KOPT-K1 (cell line): ENCODE data around the gene FOXD4.
"Not testable (repeated sequence)": the region's sequence is repeated elsewhere in the genome, so short reads cannot be mapped to it uniquely, and the experiment has no call there.

ENCODE experiments used
- H3K27ac ChIP-seq: fragments of 200-600 bp; sonication (generic); 2 replicates; pipeline ENCODE4 v1.5.1; 2016; ENCODE audit warnings: antibody characterized with exemption, mild to moderate bottlenecking, low read depth, low read length; ENCODE audit not compliant: poor library complexity, severe bottlenecking
- H3K36me3 ChIP-seq: fragments of 200-600 bp; sonication (generic); 2 replicates; pipeline ENCODE4 v1.5.1; 2017; ENCODE audit warnings: antibody characterized with exemption, mild to moderate bottlenecking, low read length, moderate library complexity; ENCODE audit not compliant: insufficient read depth
- H3K9me3 ChIP-seq: fragments of 200-600 bp; sonication (generic); 2 replicates; pipeline ENCODE4 v1.5.1; 2017; ENCODE audit warnings: antibody characterized with exemption, low read length, mild to moderate bottlenecking; ENCODE audit not compliant: insufficient read depth, poor library complexity, severe bottlenecking

The FOXD4 gene

DNA sequence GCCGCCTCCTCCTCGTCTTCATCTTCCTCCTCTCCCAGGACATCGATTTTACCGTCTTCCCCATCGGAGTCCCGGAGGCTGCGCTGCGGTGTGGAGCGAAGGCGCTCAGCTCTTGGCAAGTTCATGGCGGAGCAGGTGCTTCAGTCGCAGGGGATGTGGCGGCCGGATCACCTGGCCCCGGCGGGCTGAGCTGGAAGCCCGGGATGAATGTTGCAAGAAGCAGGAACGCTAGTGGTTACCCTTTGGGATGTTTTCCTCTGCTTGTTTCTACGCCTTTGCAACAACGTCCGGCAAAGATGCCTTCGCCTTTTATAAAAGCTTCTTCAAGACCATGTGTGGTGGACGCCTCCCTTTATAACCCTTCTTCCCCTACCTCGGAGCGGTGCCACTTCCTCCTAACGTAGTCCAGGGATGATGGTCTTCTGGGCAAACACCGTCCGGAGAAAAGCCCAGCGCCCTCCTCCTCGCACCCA, at the start of gene FOXD4:
Gene FOXD4, minus strand, starts transcription at position 423 of the 473 bp plus-strand sequence. Its CDS starts 298 bp downstream, at position 125.
- peaks cover 22% of the 10 kb centered on the region for H3K9me3 ChIP-seq
- H3K27ac ChIP-seq: not testable (repeated sequence)

GRCh38 chr9:159871-160270, 41.7 kb upstream of the FOXD4 start:
- not testable (repeated sequence) for H3K27ac ChIP-seq, H3K9me3 ChIP-seq, H3K36me3 ChIP-seq

More for the DNA sequence above, at the start of gene FOXD4:
- not testable (repeated sequence) for H3K36me3 ChIP-seq

DNA sequence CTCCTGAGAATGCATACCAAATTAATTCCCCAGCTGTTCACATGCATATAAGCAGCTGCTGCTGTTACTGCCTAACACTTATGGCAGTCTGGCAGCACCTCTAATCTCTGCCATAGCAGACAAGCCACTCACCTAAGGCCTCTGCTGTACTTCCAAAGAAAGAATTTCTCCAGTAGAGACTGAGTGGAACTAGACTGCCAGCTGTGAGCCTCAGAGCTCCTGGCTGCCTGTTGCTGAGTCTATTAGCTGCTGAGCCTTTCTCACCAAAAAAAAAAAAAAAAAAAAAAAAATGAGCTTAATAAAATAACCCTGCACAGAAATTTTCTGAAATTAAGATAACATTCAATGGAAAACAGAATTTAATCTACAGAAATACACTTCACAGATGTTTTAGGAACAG, 33.0 kb upstream of the FOXD4 start:
- not testable (repeated sequence) for H3K27ac ChIP-seq, H3K9me3 ChIP-seq, H3K36me3 ChIP-seq

GRCh38 chr9:139880-140279, 21.7 kb upstream of the FOXD4 start:
- H3K27ac ChIP-seq, H3K36me3 ChIP-seq, H3K9me3 ChIP-seq: not testable (repeated sequence)

DNA sequence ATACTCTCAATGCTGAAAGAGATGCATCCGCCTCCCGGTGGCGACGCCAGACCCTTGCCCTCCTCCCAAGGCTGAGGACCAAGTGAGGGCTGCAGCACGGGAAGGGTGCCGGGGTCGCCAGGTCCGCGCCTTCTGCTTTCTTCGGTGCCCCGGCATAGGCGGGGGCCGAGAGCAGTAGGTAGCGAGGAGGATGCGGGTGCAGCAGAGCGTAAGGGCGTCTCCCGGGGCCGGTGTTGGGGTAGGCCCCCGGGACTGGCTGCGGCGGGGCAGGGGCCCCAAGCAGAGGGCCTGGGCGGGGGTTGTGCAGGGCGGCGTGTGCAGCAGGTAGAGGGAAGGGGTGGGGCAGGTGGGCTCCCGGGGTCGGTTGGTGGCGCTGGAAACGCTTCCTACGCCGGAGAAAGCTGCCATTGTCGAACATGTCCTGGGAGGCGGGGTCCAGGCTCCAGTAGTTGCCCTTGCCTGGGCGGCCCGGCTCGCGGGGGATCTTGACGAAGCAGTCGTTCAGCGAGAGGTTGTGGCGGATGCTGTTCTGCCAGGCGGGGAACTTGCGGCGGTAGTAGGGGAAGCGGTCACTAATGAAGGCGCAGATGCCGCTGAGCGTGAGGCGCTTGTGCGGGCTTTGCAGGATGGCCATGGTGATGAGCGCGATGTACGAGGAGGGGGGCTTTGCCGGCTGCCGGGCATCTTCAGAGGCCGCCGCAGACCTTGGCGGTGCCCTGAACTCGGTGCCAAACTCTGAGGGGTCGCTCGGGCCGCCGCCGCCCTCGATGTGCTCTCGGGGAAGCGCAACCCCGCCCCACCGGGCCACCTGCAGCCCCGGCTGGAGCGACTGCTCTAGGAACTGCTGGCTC, 848 bp downstream of the FOXD4 start:
- H3K9me3 ChIP-seq: peaks cover 29% of the 10 kb centered on the region
- H3K27ac ChIP-seq, H3K36me3 ChIP-seq: not testable (repeated sequence)

DNA sequence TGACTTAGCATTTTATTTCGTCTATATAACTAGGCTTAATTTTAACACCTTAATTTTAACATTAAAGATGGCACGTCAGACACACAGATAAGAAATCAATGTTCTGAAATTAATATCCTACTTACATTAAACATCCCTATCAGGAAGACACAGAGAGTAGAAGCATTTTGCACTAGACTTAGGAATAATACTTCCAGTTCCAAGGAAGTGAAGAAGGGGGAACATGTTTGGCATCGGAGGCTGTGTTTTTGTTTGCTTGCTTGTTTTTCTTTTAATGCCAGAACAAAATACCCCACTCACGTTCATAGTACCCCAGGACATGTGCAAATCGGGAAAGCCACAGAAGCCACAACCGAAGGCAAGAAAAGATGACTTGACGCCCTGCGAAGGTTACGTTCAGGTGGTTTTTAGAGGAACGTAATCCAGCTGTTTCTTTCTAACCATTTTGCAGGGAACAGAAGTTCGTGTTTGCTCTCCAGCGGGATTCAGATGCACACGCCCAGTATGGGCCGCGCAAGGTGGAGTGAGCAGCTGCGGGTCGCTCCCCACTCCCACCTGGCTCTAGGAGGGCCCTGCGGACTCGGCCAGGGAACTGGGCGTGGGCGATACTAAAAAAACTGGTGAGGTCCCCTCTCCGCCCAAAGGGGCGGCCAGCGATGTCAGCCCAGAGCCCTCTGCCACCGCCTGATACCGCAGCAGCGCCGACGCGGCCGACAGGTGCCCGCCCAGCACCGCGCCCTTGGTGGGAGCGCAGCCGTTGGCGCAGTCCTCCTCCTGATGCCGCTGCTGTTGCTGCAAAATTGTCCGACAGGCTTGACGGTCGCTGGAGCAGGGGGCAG, 1.8 kb downstream of the FOXD4 start:
- H3K27ac ChIP-seq, H3K36me3 ChIP-seq: not testable (repeated sequence)
- peaks cover 29% of the 10 kb centered on the region for H3K9me3 ChIP-seq

DNA sequence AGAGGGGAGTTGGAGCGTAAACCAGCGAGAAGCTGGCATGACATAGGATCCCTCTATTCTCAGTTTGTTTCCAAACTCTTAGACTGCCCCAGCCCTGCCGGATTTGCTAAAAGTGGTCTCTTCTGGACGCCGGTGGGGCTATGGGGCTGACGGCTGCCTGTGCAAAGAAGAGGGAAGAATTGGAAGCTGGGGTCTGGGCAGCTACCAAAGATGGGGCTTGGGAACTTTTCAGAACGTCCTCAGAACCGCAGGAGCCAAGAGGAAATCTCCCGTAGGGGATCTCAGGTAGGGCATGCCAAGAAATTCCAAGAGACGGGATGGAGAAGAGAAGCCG, 3.1 kb downstream of the FOXD4 start:
- H3K9me3 ChIP-seq: peaks cover 29% of the 10 kb centered on the region
- not testable (repeated sequence) for H3K27ac ChIP-seq, H3K36me3 ChIP-seq

DNA sequence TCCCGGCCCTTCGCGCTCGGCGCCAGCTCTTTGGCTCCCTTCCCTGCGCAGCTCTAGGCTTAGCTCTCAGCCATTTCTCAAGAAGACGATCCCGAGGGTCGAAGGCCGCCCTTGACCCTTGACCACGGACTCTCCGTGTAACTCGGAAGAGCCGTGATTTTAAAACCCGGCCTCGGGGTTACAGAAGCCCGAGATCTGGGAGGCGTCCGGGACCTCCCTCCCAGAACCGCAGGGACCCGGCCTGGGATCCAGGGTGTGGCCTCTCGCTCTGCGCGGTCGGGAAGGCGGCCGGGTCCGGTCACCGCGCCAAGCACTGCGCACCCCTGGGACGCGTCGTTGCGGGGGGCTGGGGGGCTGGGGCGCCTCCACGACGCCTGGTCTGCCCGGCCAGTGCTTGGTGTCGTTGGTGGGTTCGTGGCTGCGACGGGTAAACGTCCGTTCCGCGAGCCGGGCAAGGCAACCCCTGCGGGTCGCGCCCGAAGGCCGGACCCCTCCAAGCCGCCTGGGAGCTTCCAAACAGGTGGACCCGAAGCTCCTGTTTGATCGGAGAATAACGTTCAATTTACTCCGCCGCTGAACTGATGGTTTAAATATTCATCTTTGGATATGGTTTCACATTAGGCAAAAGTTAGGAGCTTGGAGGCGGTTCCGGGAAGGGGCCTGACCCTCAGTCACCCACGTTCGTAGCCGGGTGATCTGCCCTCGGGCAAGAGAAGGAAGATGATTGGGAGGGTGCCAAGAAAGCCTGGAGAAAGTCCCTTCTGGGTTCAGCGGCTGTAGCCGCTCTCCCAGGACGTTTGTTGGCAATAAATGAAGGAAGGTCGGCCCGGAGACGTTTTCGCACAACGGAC, 3.7 kb downstream of the FOXD4 start:
- peaks cover 29% of the 10 kb centered on the region for H3K9me3 ChIP-seq
- not testable (repeated sequence) for H3K27ac ChIP-seq, H3K36me3 ChIP-seq

DNA sequence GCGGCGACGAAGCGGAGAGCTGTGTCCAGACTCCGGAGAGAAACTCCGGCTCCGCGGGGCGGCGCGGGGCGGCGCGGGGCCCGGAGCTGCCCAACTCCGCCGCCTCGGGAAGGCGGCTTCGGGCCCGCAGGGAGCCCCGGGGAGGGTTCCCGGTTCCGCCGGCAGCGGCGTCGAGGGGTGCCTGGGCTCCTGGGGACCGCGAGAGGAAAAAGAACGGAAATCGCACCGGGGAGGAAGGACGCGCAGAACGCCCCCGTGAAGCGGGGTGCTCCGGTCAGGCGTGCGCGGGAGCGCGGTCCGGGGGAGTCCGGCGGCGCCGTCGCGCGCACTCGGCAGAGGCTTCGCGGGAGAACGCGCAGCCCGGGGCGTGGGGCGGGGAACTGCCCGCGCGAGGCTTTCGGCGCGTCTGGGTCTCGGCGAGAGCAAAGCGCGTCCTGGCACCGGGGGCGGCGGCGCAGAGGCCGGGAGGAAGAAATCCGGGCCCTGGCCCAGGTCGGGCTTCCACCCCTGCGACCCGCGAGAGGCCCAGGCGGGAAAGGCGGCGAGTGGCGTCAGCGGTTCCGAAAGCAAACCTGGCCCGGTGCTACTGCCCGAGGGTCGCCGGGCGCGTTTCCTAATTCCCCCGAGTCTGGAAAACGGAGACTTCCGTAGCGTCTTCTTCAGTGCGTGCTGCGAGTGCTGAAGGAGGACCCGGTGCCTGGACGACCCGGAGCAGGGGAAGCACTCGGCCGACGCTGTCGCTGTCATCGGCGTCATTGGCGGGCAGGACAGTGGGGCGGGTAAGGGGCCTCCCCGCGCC, 4.5 kb downstream of the FOXD4 start:
- not testable (repeated sequence) for H3K36me3 ChIP-seq, H3K27ac ChIP-seq
- peaks cover 29% of the 10 kb centered on the region for H3K9me3 ChIP-seq

GRCh38 chr9:112589-113467, 5.4 kb downstream of the FOXD4 start:
- peaks cover 29% of the 10 kb centered on the region for H3K9me3 ChIP-seq
- not testable (repeated sequence) for H3K36me3 ChIP-seq, H3K27ac ChIP-seq

DNA sequence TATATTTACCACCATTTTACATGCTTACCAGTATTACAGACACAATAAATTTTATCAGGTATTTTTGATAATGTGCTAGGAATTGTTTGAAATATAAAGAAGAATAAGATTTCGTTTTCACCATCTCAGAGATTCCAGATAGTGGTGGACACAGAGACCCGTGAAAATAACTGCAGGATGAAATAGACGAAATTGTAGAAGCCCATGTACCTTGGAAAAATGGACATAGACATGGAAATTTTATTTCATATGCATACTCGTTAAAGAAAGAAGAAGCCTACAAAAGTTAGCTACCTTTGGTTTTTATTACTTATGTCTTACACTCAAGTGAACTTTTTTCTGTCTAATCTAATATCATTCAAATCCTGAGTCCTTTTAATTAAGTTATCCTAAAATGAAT, 7.5 kb downstream of the FOXD4 start:
- H3K36me3 ChIP-seq, H3K27ac ChIP-seq: not testable (repeated sequence)
- peaks cover 29% of the 10 kb centered on the region for H3K9me3 ChIP-seq

DNA sequence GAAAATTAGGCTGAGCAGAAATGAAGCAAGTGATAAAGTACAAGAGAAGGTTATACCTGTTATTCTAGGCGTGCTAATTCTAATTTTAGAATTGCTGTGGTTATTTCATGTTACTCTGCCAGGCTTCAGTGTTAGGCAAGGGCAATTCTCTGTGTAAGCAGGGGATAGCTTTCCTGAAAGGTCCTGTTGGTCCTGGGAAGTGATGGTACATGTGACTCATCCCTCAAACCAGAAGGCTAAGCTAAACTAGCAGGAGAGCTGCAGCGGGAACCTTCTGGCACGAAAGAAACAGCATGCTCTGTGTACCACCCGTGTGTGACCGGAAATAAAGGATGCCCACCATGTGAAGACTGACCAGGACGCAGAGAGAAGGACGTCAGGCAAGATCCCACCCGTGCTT, 8.7 kb downstream of the FOXD4 start:
- H3K27ac ChIP-seq, H3K36me3 ChIP-seq: not testable (repeated sequence)
- peaks cover 21% of the 10 kb centered on the region for H3K9me3 ChIP-seq

DNA sequence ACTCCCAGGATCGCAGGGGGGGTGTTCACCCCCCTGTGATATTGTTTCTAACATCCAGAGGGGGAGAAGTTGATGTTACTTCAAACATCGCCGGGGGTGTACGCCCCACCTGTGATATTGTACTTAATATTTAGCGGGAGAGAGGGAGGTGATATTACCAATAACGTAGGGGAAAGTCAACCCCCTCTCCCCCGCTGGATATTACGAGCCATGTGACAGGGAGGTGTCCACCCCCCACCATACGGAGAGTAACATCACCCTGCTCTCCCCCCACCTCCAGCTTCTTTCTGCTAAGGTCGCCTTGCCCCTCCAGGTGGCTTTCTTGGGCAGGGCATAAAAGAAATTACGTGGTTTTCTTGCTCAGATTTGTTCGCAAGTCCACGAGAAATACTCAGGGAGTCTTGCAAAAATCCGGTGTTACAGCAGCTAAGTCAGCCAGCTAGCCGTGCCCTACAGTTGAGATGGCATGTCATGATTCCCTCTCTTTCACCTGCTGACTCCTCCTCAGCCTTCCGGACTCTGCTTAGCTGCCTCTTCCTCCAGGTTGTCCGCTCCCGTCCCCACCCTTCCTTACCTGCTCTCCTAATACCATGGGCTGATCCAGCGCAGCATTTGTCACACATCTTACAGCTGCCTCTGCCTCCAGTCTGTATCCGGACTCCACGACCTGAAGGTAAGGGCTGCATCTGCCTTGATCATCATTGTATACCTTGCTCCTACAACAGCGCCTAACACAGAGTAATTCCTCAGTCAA, 9.3 kb downstream of the FOXD4 start:
- H3K36me3 ChIP-seq, H3K27ac ChIP-seq: not testable (repeated sequence)
- peaks cover 15% of the 10 kb centered on the region for H3K9me3 ChIP-seq
